ENCODE results near the gene GMEB2.
"Not testable (repeated sequence)": the region's sequence is repeated elsewhere in the genome, so short reads cannot be mapped to it uniquely, and the experiment has no call there.

Gene GMEB2

GRCh38 chr20:63641792-63642523 is 15.1 kb upstream of the GMEB2 start:
- H3K9me3 ChIP-seq (replicated peaks; ENCODE audit: insufficient read depth, low read length): no peaks in the 10 kb centered on the region
- H3K36me3 ChIP-seq (replicated peaks; ENCODE audit: insufficient read depth, low read length): no peaks in the 10 kb centered on the region
- H3K4me2 ChIP-seq (ENCODE audit: low read depth, low read length): peak overlapping the region; percentile 98
- H3K27ac ChIP-seq (ENCODE audit: low read length): peak overlapping the region; percentile 30; the same call in 1 of the 2 replicates
- H4K20me1 ChIP-seq (ENCODE audit: insufficient read depth, low read length): no peaks in the 10 kb centered on the region
- peaks cover 4% of the 10 kb centered on the region for H3K27me3 ChIP-seq (replicated peaks; ENCODE audit: insufficient read depth, low read length)
- H3K4me3 ChIP-seq (ENCODE audit: low read length): peak overlapping the region; percentile 88
- no peaks in the 10 kb centered on the region for H3K9me2 ChIP-seq (replicated peaks; ENCODE audit: insufficient read depth, low read length)
- DNase-seq: peak; percentile 97
- peaks cover 10% of the 10 kb centered on the region; the same call in 1 of the 2 replicates for H3F3A ChIP-seq (ENCODE audit: insufficient read depth, low read length)
- peak overlapping the region; percentile 74; the same call in 1 of the 2 replicates for H3K9ac ChIP-seq (ENCODE audit: low read length)
- peaks cover 5% of the 10 kb centered on the region; the same call in 1 of the 2 replicates for H3K4me1 ChIP-seq (ENCODE audit: low read length)
- H3K79me2 ChIP-seq (ENCODE audit: low read length): no peaks in the 10 kb centered on the region
- peak overlapping the region; percentile 91 for H2AFZ ChIP-seq (ENCODE audit: low read length)
- TF ChIP-seq EZH2 (optimal IDR thresholded peaks at IDR 0.05; ENCODE audit: low read depth, low read length) (no peak), EZH2phosphoT487 (IDR thresholded peaks at IDR 0.05; ENCODE audit: low read length) (no peak), CTCF (IDR thresholded peaks at IDR 0.05; ENCODE audit: low read length) (peak; percentile 49)

GRCh38 chr20:63641146-63641791 is 14.4 kb upstream of the GMEB2 start:
- TF ChIP-seq EZH2phosphoT487 (IDR thresholded peaks at IDR 0.05; ENCODE audit: low read length): no peak
- no peak for TF ChIP-seq EZH2 (optimal IDR thresholded peaks at IDR 0.05; ENCODE audit: low read depth, low read length)
- no peak for TF ChIP-seq CTCF (IDR thresholded peaks at IDR 0.05; ENCODE audit: low read length)
- no peaks in the 10 kb centered on the region; the same call in none of the 2 replicates for H3K27me3 ChIP-seq (replicated peaks; ENCODE audit: insufficient read depth, low read length)
- H3K4me2 ChIP-seq (ENCODE audit: low read depth, low read length): peak overlapping the region; percentile 98
- no peaks in the 10 kb centered on the region for H3K36me3 ChIP-seq (replicated peaks; ENCODE audit: insufficient read depth, low read length)
- peaks cover 10% of the 10 kb centered on the region; the same call in 1 of the 2 replicates for H3F3A ChIP-seq (ENCODE audit: insufficient read depth, low read length)
- no peaks in the 10 kb centered on the region for H4K20me1 ChIP-seq (ENCODE audit: insufficient read depth, low read length)
- peak overlapping the region; percentile 74 for H3K9ac ChIP-seq (ENCODE audit: low read length)
- peak; percentile 35 for DNase-seq
- no peaks in the 10 kb centered on the region for H3K9me3 ChIP-seq (replicated peaks; ENCODE audit: insufficient read depth, low read length)
- H3K79me2 ChIP-seq (ENCODE audit: low read length): no peaks in the 10 kb centered on the region
- H3K9me2 ChIP-seq (replicated peaks; ENCODE audit: insufficient read depth, low read length): no peaks in the 10 kb centered on the region
- peaks cover 5% of the 10 kb centered on the region; the same call in 1 of the 2 replicates for H3K4me1 ChIP-seq (ENCODE audit: low read length)
- peak overlapping the region; percentile 88 for H3K4me3 ChIP-seq (ENCODE audit: low read length)
- H2AFZ ChIP-seq (ENCODE audit: low read length): peak overlapping the region; percentile 91
- peak overlapping the region; percentile 25; the same call in 1 of the 2 replicates for H3K27ac ChIP-seq (ENCODE audit: low read length)

GRCh38 chr20:63640686-63641085 is 13.8 kb upstream of the GMEB2 start:
- H3K36me3 ChIP-seq (replicated peaks; ENCODE audit: insufficient read depth, low read length); H3K9ac ChIP-seq (ENCODE audit: low read length); H3K4me3 ChIP-seq (ENCODE audit: low read length): not testable (repeated sequence)

More at GRCh38 chr20:63640686-63641085, 13.8 kb upstream of the GMEB2 start:
- H3K4me1 ChIP-seq (ENCODE audit: low read length); DNase-seq; H3F3A ChIP-seq (ENCODE audit: insufficient read depth, low read length); H3K27me3 ChIP-seq (replicated peaks; ENCODE audit: insufficient read depth, low read length); H3K9me3 ChIP-seq (replicated peaks; ENCODE audit: insufficient read depth, low read length); H2AFZ ChIP-seq (ENCODE audit: low read length); H3K79me2 ChIP-seq (ENCODE audit: low read length); H3K27ac ChIP-seq (ENCODE audit: low read length); H3K9me2 ChIP-seq (replicated peaks; ENCODE audit: insufficient read depth, low read length); H4K20me1 ChIP-seq (ENCODE audit: insufficient read depth, low read length): not testable (repeated sequence)
- H3K4me2 ChIP-seq (ENCODE audit: low read depth, low read length): peak overlapping the region; percentile 45; the same call in 1 of the 2 replicates
